Myocyte (in vitro differentiated cells): ENCODE results near the gene TET3. TPM values are rescaled to one million over a fixed set of nuclear protein-coding genes. Genes with fewer than 3 reads are reported as not detected.

ENCODE experiments used
- DNase-seq: peaks from one replicate; pipeline ENCODE4 v3.0.0-alpha.2; 2012; ENCODE audit warnings: low read depth
- total RNA-seq: library from RNA; depleted of rRNA; stranded (reverse); fragments of >200 nt; gene quantifications from 2 replicates; pipeline ENCODE4 v1.2.3, GENCODE V29; 2014

The TET3 gene
- total RNA-seq, 1 donor from 2014 or later: 5.2 TPM

DNA sequence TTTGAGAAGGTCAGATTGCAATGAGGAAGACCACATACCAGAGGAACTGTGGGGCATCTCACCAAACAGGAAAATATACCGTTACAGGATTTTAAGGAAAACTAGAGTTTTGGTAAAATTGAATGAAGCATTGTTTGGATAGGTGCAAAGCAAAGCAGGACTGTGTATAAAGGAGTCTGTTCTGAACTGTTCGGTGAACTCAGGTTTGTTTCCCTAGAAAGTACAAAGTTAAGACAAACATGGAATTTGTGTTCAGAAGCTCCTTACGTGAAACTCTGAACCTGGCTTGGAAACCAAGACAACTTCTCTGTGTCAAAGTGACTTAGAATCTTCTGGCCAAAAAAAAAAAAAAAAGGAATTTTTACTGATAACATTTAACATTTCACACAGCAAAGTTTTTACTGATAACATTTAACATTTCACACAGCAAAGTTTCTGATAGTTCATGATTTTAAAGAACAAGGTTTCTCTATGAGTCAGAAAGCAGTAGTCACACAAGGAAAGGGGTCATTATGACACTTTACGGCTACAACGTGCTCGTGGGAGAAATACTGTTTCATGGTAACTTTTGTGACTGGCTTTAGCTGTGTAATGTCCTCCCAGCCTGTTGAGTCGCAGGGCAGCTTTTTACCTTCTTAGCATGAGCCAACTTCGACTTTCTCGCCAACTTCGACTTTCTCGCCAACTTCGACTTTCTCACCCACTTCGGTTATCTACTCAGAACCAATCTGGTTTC is 21.2 kb upstream of the TET3 start:
- DNase-seq: no peak

DNA sequence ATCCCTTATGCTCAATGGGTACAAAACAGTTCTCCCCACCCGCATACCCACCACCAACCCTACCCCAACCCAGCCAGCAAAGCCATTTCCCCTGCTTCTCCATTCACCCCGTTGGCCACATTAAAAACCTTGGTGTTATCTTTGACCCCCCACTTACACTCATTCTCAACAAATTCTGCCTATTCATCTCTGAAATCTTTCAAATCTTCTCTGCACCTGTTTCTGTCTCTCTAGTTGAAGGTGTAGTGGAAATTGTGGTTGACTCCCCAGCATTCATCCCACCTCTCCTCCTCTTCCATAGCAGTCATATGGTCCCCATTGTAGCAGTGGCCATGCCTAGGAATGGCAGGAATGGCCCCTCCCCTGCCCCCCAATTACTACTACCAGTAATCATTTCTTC is 20.5 kb upstream of the TET3 start:
- DNase-seq: no peak

DNA sequence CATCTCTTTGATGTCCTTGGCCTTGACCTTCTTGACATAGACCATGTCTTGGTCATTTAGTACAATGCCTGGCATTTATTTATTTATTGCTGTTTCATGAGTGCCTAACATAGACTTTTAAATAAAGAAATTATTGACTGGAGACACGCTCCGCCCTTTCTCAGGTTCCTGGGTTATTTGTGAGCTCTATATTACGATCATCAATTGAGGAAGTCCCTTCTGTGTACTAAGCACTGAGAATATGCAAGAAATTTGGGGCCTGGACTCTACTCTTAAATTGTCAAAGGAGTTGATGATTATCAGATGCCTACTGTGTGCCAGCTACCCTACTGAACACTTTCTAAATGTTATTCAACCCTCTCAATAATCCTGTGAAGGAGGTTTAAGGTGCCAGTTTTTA is 19.7 kb upstream of the TET3 start:
- DNase-seq: no peak

DNA sequence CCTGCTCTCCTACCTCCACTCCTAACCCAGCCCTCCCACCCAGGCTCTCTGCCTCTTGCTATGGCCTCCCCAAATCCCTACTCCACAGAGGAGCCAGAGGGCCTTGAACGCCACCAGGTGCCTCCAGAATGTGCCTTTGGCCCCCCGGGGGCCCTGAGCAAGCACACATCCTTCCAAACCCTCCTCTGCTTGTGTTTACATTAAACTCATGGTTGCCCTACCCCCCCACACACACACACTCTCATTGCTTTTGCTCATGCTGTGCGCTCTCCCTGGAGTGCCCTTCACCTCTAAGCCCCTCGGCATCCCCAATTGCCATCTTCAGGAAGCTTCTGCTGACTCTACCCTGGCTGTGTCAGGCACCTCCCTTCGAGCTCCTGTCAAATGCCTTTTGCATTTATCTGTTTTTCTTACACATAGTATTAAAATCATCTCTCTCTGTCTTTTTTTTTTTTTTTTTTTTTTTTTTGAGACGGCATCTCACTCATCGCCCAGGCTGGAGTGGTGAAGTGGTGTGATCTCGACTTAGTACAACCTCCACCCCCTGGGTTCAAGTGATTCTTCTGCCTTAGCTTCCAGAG is 16.3 kb upstream of the TET3 start:
- no peak for DNase-seq

DNA sequence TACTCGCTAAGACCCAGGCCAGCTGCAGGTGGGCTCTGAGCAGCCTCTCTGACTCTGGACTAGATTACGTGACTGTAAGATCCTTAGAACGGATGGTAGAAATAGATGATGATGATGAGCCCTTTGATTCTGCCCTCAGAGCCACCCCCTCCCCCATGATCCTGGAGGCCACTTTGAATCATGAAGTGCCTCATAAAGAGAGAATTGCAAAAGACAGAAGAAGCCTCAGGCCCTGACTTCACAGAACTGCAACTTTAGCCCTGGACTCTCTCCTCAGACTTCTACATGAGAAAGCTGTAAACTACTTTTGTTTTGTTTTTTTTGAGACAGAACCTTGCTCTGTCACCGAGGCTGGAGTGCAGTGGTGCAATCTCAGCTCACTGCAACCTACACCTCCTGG is 15.4 kb upstream of the TET3 start:
- DNase-seq: no peak

DNA sequence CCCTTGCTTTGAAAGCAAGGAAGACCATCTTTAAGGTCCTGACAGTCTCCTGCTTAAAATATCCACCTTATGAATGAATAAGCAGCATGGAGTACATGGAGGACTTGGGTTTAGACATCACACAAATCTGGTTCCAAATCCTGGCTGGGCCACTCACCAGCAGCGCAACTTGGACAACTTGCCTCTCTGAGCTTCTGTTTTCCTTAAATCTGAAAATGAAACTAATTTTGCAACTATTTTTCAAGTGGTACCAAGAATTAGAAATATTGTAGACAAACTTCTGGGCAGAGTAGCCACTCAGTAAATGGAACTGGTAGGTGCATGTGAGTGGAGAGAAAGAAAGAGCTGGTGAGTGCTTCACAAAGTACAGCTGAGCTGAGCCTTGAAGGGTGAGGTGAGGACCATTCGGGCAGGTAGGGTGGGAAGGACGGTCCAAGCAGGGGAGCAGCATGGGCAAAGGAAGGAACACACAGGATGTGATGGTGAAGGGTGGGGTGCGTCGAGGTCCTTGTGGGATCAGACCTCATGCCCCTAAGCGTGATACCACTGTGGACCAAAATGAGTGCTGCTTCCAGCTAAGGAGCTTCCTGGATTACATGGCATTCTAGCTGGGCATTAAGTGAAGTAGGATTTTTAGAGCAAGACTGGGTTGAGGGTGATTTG is 14.4 kb upstream of the TET3 start:
- DNase-seq: no peak

DNA sequence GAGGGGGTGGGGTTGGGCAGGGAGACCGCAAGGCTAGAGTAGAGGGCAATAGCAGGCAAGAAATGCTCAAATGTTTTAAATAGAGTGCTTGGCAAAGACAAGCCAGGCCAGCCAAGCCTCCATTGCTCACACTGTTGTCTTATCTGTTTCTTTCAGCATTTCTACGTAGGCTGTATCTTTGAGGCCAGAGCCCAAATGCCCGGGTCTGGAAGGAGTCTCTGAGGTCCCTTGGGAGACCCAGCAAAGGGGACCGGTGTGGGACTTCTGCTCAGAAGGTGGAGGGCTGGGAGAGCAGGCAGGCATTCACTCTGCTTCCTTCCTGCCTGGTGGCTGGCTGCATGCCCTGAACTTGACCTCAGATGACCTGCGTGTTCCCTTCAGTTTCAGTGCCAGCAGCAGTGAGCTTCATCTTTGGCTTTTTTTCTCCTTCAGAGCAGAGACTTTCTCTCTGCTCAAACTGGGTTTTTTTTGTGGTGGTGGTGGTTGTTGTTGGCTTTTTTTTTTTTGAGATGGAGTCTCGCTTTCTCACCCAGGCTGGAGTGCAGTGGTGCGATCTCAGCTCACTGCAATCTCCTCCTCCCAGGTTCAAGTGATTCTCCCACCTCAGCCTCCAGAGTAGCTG is 13.7 kb upstream of the TET3 start:
- DNase-seq: peak; percentile 68

DNA sequence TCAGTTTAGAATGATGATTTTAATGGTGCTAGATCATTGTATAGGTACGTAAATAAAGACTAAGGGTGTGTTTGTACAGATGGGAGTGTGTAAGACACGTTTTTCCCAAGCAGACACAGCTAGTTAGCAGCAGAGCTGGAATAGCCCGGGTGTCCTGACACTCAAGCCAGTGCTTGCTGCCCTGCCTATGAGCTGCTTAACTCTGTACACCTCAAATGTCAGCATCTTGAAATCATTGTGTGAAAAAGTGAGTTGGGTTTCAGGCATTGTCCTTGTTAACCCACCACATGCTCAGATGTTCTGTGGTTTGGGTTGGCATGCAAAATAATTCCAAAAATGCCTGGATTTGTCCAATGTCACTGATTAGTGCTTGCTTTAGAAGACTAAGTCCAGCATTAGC is 13.0 kb upstream of the TET3 start:
- no peak for DNase-seq

DNA sequence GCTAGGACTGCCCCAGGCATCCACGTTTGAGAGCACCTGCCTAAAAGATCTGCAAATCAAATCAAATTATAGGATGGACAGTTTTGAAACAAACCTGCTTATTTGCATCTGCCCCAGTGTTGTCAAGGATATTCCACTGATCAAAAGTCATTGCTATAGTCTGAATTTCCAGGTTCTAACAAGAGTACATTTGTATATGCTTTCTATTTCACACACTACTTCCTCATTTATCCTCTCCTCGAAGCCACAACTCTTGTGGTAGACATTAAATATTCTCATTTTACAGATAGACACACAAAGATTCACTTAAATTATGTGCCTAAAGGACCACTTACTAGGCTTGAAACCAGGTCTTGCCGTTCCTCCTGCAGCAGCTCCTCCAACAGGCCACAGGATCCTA is 11.9 kb upstream of the TET3 start:
- DNase-seq: no peak

DNA sequence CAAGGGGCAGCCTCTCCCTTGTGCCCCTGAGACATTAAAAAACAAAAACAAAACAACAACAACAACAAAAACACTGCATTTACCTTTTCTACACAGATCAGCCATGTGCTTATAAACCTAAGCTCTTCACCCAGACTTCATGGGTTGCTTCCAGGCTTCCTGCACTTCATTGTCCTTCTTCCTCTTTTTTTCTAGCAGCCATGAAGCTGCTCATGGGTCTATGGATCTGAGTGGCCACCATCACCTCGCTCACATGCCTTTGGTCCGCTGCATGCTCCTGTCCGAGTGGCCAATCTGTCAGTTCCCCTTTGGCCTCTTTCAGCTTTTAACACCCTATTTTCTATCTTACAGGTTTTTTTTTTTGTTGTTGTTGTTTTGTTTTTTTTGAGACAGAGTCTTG is 9.0 kb upstream of the TET3 start:
- no peak for DNase-seq

DNA sequence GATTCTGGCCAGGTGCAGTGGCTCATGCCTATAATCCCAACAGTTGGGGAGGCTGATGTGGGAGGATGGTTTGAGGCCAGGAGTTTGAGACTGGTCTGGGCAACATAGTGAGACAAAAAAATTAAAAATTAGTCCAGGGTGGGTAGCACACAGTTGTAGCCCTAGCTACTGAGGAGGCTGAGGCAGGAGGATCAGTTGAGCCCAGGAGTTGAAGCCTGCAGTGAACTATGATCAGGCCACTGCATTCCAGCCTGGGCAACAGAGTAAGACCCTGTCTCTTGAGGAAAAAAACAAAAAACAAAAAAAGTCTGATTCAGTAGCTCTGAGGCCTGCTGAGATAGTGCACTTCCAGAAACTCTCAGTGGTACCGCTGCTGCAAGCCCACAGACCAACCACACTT is 7.9 kb upstream of the TET3 start:
- DNase-seq: no peak

DNA sequence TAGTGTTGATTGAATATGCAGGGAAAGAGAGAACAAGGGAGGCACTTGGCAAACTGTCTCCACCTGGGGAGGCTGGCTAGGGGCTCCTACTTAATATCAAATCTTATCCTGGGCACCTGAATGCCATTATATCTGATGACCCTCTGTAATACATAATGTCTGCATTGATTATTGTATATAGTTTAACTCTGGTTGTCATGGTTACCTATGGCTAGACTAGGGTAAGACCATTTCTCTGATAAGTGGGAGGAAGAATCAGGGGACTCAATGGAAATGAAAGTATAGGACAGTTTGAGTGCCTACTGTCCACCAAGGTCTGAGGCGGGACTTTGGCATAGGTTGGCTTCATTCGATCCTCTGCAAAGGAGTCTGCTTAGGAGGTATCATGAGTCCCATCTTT is 7.2 kb upstream of the TET3 start:
- no peak for DNase-seq

DNA sequence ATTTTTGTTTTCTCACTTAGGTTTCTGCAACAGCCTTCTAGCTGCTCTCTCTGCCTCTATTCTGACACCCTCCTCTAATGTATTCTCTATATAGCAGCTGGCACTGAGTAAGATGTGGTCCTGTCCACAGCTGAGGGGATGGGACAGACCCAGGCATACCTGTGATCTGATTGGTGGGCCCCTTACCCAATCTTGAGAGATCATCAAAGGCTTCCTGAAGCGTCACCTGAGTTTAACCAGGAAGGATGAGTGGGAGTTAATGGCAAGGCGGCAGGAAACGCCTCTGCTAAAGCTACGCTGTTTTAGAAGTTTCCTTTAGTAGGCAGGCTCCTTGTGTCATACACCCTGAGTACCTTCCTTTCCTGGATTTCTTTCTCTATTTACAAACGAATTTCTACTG is 5.7 kb upstream of the TET3 start:
- DNase-seq: no peak

DNA sequence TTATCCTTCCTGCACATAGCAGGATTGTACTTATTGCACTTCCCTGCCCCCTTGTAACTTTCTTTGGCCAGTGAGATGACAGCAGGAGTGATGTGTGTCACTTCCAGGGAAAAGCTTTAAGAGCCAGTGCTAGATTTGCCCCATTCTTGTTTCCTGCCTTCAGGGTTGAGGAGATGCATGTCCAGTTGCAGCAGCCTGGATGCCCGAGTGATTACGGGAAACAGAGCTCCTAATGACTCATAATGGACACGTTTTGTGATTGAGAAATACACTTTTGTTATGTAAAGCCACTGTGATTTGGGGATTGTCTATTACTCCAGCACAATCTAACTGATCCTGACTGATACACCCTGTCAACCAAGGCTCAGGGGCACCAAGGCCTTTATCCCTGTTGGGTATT is 5.0 kb upstream of the TET3 start:
- DNase-seq: peak; percentile 40

DNA sequence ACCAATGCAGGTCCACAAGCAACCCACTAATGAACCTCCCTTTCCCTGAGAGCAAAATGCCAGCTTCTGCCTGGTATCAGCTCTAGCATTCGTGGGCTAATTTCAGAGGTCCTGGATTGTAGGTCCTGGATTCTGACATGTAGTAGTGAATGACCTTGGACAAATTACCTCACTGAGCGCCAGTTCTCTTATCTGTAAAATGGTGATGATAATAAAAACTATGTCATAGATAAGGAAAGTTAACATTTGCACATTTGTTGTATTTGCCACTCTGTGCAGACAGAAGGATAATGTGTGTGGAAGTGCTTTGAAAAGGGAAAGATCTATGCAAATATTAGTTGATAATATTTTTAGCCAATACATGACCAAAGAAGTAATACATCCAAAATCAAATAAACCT is 4.1 kb upstream of the TET3 start:
- no peak for DNase-seq

DNA sequence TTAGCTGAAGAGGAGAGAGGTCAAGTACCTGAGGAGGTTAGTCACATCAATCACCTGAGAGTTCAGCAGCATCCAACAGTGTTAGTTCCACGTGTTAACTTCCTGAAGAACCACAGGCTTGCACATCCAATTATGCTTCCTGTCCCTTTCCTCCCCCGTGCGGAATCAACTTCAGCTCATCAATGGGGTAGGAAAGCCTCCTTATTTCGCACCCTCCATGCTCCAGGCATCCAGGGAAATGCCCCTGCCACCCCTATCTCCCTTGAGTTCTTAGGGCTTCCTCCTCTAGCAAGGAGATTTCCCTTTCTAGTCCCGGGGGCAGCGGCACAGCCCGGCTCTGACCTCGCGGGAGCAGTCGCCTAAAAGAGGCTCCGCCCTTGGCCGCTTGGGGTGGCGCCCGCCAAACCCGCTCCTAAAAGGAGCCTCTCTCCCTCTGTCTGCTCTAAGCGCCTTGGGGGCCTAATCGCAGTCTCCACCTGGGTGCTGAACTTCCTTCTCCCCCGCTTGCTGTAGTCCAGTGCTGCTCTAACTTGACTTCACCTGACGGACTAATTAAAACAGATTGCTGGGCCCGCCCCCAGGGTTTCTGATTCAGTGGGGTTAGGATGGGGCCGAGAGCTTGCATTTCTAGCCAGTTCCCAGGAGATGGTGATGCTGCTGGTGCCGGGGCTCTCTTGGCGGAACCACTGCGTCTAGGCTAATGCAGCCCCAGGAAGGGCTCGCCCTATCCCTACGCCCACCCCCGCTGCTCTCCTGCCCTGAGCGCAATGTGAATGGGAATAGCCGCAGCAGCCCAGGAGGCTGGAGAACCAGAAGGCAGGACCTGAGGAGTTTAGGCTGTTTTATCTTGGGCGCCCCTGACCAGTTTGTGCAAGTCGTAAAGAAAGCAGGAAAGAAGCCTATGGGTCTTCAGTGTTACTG is 3.4 kb upstream of the TET3 start:
- no peak for DNase-seq

DNA sequence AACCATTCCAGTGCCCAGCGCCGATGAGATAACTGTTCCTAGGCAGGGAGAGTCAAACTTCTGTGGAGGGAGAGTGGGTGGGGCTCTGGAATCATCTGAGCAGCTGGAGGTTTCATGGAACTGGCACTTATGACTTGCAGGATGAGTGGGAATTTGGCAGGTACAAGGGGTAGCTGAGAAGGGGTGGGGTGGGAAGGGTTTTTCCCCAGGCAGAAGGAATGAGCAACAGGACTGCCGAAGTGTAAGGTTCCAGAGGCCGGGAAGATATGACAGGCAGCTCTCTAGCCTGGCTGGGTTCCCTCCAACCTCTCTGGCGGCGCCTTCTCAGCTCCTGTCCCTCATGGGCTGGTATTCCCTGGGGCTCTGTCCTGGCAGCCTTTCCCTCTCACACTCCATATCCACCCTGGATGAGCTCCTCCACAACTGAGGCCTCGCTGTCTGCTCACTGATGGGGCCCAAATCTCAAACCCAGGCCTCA is 2.5 kb upstream of the TET3 start:
- peak; percentile 57 for DNase-seq

DNA sequence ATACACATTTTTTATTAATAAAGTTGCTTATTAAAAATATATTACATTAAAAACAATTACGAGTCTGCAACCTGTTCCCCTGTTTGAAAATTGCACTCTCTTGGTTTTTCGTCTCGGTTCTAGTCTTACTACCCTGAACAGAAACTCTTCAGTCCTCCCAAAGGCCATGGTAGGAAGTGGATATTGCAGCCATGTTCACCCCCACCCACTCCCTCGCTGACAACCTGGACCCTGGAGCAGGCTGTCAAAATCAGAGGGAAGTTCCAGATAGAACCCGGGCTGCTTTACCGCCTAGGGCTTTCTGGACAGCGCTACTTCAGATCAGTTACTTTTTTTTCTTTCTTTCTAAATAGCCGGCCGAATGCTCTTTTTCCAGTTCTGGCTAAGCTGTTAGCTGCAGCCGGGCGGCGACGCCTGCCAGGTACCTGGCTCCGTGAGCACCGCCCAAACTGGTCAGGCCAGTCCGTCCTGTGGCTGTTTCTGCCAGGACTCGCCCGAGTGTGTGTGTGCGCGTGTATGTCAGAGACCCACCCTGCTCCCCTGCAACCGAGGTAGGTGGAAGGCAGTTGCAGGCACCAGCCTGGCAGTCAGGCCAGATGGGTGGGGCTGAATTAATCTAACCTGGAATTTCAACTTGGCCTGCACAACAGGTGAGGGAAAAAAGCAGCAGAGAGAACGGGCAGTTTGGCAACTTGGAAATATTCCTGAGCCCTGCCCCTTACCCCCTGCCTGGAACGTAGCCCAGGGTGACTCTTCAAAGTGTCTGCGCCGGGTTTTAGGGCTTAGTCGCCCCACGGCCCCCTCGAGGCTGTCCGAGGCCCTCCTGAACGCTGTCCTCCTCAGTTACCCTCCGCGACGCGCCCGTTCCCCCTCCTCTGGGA is 1.1 kb upstream of the TET3 start:
- no peak for DNase-seq

DNA sequence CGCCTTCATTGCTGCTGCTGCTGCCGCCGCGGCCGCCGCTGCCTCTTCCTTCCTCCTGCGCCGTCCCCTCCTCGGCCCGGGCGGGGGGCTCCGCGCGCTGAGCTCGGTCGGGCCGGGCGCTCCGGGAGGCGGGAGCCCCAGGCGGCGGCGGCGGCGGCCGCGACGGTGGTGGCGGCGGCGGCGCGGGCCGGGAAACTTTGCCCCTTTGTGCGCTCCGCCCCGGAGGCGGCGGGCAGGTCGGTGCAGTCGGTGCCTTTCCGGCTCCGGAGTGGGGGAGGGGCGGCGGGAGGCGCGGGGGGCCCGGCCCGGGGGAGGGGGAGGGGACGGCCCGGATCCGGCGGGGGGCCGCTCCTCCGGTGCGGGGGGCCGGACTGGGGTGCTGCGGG is 205 bp downstream of the TET3 start:
- DNase-seq: no peak
